AG10803 (cell line): ENCODE data around the gene WDFY1.

ENCODE experiments used
- DNase-seq: peaks from one replicate; pipeline ENCODE4 v3.0.0; 2010; ENCODE audit warnings: low read depth
- H3K4me3 ChIP-seq: 2 replicates; pipeline ENCODE4 v1.5.1; 2011; ENCODE audit warnings: mild to moderate bottlenecking, low read length, control low read depth
- CTCF ChIP-seq: conservative IDR thresholded peaks from 2 replicates; pipeline ENCODE4 v1.5.1; 2011; ENCODE audit warnings: mild to moderate bottlenecking, low read length, control low read depth, inconsistent platforms

The WDFY1 gene

GRCh38 chr2:223957092-223957851, 12.1 kb upstream of the WDFY1 start, which contains the start of gene MRPL44:
Gene MRPL44 (plus strand): TSS chr2:223957463. CDS start chr2:223957473, 10 bp downstream.
- H3K4me3 ChIP-seq, result peak within 1 kb of the TSS; percentile 85
- TF ChIP-seq CTCF, result peak; percentile 0; the same call in 1 of the 2 replicates
- DNase-seq, result peak; percentile 95

GRCh38 chr2:223956300-223956699, 11.2 kb upstream of the WDFY1 start:
- no peak for DNase-seq
- no peak for TF ChIP-seq CTCF
- H3K4me3 ChIP-seq, result no peak overlapping the region

- no peak overlapping the region for H3K4me3 ChIP-seq
- DNase-seq, result peak; percentile 79
- no peak for TF ChIP-seq CTCF
Observed at GRCh38 chr2:223954401-223954800, 9.3 kb upstream of the WDFY1 start.

GRCh38 chr2:223952280-223952968, 7.3 kb upstream of the WDFY1 start:
- H3K4me3 ChIP-seq, result no peak overlapping the region
- TF ChIP-seq CTCF, result no peak
- no peak for DNase-seq

- no peak overlapping the region for H3K4me3 ChIP-seq
- DNase-seq, result no peak
- TF ChIP-seq CTCF, result no peak
Observed at GRCh38 chr2:223950448-223951347, 5.6 kb upstream of the WDFY1 start.

DNA sequence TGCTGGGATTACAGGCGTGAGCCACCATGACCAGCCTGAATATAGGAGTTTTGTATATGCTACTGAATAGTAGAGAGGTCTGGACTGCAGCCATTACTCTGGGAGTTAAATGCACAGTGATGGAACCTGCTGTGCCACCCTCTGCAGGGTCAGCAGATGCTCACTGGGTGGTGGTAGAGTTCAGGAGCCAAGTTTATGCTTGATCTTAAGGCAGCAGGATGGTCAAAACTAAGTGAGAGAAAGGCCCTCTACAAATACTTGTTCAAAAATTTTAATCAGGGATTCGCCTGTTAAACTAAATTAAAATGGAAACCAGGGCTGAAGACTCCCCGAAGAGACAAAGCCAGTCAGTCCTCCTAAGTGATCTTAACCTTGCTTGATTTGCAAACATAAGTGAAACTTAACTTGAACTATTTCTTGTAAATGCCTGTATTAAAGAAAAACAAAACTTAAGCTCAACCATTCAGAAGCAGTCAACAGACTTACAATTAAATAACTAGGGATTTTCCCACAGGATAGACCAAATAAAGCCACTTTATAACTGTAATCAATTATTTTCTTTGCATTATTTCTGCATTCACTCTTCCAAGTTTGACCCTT, 4.2 kb upstream of the WDFY1 start:
- no peak overlapping the region for H3K4me3 ChIP-seq
- no peak for TF ChIP-seq CTCF
- DNase-seq, result no peak
